GM21717 (cell line): ENCODE results near the gene CGNL1.

Experiments
- ATAC-seq: cut with Tn5 transposase; IDR thresholded peaks from one replicate; pipeline ENCODE4 v1.9.1; 2021; ENCODE audit warnings: mild to moderate bottlenecking, moderate library complexity; ENCODE audit not compliant: unreplicated experiment

Gene CGNL1

GRCh38 chr15:57516327-57517029 is 140.2 kb downstream of the CGNL1 start:
- ATAC-seq, result no peak

- ATAC-seq, result no peak
Observed at GRCh38 chr15:57517030-57517671, 140.8 kb downstream of the CGNL1 start.

- ATAC-seq, result no peak
Observed at GRCh38 chr15:57518779-57519405, 142.6 kb downstream of the CGNL1 start.

DNA sequence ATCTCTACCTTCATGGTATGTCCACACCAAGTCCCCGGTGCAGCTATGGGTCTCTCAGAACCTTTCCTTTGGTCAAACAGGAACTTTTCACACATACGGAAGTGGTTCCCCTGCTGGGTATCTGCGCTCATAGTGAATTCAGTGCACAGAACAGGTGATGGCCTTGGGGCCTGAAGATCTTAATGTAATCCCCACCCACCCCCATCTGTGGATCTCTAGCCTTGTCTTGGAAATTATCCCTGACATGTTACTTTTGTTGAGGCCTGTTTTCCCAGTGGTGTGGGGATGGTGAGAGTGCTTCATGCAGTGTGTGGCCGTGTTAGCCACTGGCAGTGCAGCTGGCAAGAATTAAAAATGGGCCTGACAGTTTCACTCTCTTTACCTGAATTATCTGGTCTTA is 143.5 kb downstream of the CGNL1 start:
- no peak for ATAC-seq

DNA sequence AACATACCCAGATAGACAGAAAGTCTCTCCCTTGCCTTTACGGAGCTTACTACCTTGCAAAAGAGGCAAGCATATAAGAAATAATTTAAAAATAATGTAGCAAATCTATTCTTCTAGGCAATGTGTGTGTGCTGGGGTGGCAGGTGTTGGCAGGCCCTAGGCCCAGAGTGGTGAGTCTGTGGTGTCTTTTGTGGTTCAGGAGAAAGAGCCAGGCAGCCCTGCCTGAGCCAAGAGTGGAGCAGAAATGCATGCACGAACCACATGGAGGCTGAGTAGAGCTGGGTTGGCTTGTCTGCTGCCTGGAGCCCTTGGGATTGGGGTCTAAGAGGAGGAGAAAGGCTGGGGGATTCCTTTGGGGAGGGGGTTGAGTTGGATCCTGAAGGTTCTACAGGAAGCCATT is 145.2 kb downstream of the CGNL1 start:
- no peak for ATAC-seq

GRCh38 chr15:57522148-57522547 is 145.8 kb downstream of the CGNL1 start:
- no peak for ATAC-seq

DNA sequence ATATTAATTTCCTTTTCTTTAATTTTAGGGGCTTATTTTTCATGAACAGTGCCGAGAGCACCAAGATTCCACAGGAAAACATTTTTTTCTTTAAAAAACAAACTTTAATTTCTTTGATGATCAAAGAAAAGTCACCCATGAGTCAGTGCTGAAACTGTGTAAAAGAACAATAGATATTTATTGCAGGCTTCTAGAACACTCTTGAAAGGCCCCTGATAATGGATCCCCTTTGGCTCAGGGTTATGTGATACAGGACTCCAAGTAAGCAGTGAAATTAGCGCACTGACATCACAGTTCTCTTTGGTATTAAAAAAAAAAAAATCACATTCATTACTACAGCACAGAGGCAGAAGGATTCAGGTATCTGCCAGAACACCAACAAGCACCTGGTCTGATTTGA is 149.3 kb downstream of the CGNL1 start:
- no peak for ATAC-seq

GRCh38 chr15:57526076-57526475 is 149.8 kb downstream of the CGNL1 start:
- ATAC-seq, result no peak

DNA sequence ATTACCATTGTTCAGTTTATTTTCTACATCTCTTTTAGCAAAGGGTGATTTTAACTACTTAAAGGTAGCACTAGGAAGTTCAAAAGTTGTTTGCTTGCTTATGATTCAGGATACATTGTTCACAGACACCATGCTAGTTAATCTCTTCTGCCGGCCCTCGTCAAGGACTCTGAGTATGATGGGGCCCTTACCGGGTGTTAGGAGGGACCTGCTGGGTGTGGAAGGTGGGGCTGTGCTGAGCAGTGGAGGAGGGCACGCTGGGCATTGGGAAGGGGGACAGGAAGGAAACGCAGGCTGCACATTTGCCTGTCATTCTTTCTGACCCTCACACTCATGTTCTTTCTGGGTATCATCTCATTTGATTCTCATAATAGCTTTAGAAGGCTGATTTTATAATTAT is 150.3 kb downstream of the CGNL1 start:
- no peak for ATAC-seq

DNA sequence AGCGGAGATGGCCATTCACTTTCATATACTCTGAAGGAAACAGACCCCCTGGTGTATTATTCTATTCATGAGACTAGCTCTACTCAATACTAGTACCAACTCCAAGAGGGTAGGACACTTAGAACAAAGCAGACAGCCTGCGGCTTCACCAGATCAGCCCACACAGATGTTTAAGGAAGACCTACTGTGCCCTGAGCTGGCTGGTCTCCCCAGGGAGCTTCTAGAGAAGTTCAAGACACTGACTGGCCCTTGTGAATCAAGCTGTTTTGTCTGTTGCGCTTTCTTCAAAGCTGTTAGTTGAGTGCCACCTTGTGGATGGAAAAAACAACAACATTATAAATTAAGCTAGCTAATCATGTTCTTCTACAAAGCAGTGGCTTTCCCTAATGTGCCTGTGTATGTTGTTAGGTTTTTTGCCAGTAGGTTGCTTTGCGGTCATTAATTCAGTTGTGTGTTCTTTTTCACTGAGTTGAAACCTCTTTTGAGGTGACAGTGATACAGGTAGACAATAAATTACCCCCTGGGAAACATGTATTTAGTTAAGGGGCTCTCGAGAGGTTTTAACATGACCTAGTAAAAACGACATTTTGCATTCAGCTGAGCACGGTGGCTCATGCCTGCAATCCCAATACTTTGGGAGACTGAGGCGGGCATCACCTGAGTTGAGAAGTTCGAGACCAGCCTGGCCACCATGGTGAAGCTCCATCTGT is 151.2 kb downstream of the CGNL1 start:
- ATAC-seq, result no peak

DNA sequence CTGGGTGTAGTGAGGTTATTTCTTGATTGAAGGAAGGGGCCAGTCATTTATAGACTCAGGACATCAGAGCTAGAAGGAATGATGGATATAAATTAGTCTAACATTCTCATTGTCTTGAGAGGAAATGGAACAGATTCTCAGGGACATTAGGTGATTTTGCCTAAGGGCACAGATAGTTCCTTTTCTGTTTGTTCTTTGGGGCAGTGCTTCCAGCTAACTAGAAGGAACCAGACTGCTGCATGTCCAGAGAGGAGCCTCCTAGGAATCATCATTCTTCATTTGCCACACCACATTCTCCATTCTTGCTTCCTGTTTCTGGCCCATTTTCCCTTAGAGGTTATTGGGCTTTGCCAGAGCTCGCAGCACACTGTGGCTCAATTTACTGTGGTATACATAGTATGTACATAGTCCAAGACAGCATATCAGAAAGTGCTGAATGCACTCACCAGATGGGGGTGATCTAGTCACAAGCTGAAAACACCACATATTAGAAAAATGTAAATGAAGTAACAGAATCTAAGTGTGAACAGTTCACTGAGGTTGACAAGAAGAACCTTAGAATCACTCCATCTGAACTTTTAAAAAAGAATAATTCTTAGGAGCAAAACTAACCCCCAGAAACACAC is 152.7 kb downstream of the CGNL1 start:
- ATAC-seq, result no peak

DNA sequence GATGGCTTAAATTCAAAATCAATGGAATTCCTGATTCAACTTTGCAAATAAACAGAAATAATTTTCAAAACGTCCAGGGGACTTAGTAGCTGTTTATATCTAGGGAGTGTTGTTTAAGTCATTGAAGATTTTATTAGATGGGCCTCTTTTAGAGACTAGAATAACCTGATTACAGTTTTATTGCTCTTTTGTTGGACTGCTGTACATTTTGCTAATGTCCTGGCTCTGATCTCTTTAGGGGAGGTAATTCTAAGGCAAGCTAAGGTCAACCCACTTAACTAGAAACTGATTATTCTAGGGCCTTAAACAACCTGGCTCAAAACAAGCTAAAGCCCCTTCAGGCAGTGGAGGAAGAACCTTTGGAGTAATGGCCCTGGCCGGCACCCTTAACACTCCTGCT is 153.4 kb downstream of the CGNL1 start:
- ATAC-seq, result no peak

DNA sequence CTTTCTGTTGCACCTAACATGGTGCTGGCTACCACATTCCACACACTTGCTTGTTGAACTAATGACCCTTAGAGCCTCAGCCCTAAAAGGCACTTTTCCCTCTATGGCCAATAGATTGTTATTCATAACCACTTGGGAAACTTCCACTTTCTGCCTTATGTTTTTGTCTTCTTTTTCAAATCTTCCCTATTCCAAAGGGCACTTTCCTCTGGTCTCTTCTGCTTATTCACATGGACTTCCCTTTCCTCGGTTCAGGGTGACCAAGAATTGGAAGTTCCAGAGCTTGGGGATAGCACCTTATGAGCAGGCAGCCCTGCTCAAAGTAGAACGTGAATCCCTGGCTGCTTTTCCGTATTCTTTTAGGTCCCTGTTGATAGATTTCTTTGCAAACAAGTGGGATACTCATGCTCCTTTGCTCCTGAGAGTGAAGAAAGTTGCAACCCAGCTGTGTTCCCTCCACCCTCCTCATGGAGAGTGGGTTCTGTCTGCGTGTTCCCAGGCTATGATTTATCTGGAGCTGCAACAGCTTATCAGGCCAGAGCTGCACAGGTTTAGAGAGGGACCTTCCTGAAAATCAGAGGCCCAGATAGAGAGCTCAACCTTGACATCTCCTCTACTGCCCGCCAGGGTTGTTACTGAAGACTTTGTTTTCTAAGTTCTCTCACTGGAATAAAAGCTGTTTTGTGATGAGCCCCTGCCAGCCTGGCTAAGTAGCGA is 156.6 kb downstream of the CGNL1 start:
- ATAC-seq, result no peak

DNA sequence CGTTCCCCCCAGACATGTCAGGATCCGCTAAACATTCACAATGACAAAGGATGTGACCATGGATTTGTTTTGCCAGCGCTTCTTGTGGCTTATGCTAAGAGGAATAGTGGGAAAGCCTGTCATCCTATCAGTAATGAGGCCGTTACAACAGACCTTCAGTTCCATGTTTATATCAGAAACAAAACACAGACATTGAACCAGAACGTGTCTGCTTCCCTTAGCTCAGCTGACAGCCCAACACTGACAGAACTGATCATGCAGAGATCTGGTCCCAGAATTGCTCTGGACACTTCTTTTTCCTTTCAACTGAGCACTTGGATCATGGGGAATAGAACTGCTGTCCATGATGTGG is 157.1 kb downstream of the CGNL1 start:
- no peak for ATAC-seq

- no peak for ATAC-seq
Observed at GRCh38 chr15:57534281-57534680, 158.0 kb downstream of the CGNL1 start.

GRCh38 chr15:57537072-57537471 is 160.8 kb downstream of the CGNL1 start:
- no peak for ATAC-seq

GRCh38 chr15:57537488-57538264 is 161.4 kb downstream of the CGNL1 start:
- ATAC-seq, result no peak

- no peak for ATAC-seq
Observed at GRCh38 chr15:57538265-57538529, 161.9 kb downstream of the CGNL1 start.

- no peak for ATAC-seq
Observed at GRCh38 chr15:57538821-57539220, 162.5 kb downstream of the CGNL1 start.

DNA sequence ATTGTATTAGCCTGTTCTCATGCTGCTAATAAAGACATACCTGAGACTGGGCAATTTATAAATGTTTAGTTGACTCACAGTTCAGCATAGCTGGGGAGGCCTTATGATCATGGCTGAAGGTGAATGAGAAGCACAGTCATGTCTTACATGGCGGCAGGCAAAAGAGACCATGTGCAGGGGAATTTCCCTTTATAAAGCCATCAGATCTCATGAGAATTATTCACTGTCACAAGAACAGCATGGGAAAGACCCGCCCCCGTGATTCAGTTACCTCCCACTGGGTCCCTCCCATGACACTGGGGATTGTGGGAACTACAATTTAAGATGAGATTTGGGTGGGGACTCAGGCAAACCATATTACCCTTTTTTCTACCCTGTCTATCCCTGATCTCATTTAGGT is 163.9 kb downstream of the CGNL1 start:
- no peak for ATAC-seq
